Testis (tissue), 3 donors: Measurements from ENCODE around the gene PTBP3. TPM values are rescaled to one million over a fixed set of nuclear protein-coding genes. Genes with fewer than 3 reads are reported as not detected.

Source experiments
- DNase-seq: peaks from one replicate; pipeline ENCODE4 v3.0.0-alpha.2; 2019
- H3K27ac ChIP-seq, 2 donors: fragments of 200-600 bp; sonication (generic); one replicate each; pipeline ENCODE4 v1.5.1; 2019
- H3K27me3 ChIP-seq: fragments of 200-600 bp; sonication (generic); one replicate; pipeline ENCODE4 v1.5.1; 2019
- H3K36me3 ChIP-seq: fragments of 200-600 bp; sonication (generic); one replicate; pipeline ENCODE4 v1.5.1; 2017; ENCODE audit warnings: low read depth; ENCODE audit errors: missing control alignments
- H3K4me1 ChIP-seq: fragments of 200-600 bp; sonication (generic); one replicate; pipeline ENCODE4 v1.5.1; 2019
- H3K4me3 ChIP-seq, 2 donors: fragments of 200-600 bp; sonication (generic); one replicate each; pipeline ENCODE4 v1.5.1; 2017 to 2019
- H3K9me3 ChIP-seq: fragments of 200-600 bp; sonication (generic); one replicate; pipeline ENCODE4 v1.5.1; 2017
- POLR2A ChIP-seq: fragments of 450-650 bp; IDR thresholded peaks from one replicate; pipeline ENCODE4 v1.6.1; 2017; ENCODE audit warnings: antibody characterized with exemption, mild to moderate bottlenecking, moderate library complexity
- WGBS, 2 donors: methylation state at CpG; one replicate each; pipeline ENCODE4 v1.1.5; 2018; 5-methylcytosine and 5-hydroxymethylcytosine counted together
- intact Hi-C: fragments of 100-400 bp; cut with DNase I; formaldehyde crosslinking; loops from one replicate; pipeline ENCODE4 v1.15.1; 2023; ENCODE audit warnings: low total_unique reads
- polyA plus RNA-seq: library from polyadenylated mRNA; stranded (reverse); fragments of 350-450 nt; fragmentation: Illumina TruSeq; extraction: RNeasy Lipid Tissue Mini Kit (QIAGEN cat#74804); gene quantifications from one replicate; pipeline ENCODE4 v1.2.3, GENCODE V29; 2014; ENCODE audit warnings: low read depth, low replicate concordance; ENCODE audit not compliant: insufficient read depth
- total RNA-seq, 2 donors: library from RNA; depleted of rRNA; stranded (reverse); fragments of >200 nt; gene quantifications; one replicate each; pipeline ENCODE4 v1.2.3, GENCODE V29; 2016
- TF ChIP-seq, protein P1 (sequence below), 3 experiments: fragments of 450-650 bp in 2 of 3; fragments of 200-600 bp in 1 of 3; sonication (generic) in 1 of 3; IDR thresholded peaks; one replicate each; pipeline ENCODE4 v1.5.1; 2016 to 2019; ENCODE audit warnings: antibody characterized with exemption in 3 of 3, mild to moderate bottlenecking in 2 of 3, moderate library complexity in 1 of 3

The PTBP3 gene
- total and polyA plus RNA-seq, 3 donors from 2014 or later, result 44.1 to 199 (median 172) TPM

DNA sequence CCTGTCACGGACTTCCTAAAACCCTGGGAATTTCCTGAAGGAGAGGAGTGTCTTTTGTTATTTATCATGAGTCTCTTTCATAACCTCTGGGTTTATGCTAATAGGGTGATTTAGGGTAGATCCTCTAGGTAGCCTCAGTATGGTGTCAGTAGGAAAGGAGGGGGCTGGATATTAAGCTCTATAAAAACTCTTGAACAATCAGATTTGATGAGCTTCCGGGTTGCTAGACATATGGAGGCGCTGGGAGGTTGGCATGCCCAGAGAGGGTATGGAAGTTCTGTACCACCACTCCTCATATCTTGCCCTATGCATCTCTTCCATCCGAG, 15.6 kb upstream of the PTBP3 start:
- H3K27ac ChIP-seq, result peak overlapping the region in 1 of 2 donors; percentile 4
- WGBS, 2 donors, result 45 to 59% methylated on average over 4 of the region's 4 CpGs
- DNase-seq, result no peak
- no peaks in the 10 kb centered on the region for H3K36me3 ChIP-seq
- peak overlapping the region; percentile 31 to 53 for H3K4me3 ChIP-seq
- H3K4me1 ChIP-seq, result peaks cover 3% of the 10 kb centered on the region
- intact Hi-C loops, result no loop called here
- no peaks in the 10 kb centered on the region for H3K27me3 ChIP-seq
- no peaks in the 10 kb centered on the region for H3K9me3 ChIP-seq
- TF ChIP-seq, protein P1, sequence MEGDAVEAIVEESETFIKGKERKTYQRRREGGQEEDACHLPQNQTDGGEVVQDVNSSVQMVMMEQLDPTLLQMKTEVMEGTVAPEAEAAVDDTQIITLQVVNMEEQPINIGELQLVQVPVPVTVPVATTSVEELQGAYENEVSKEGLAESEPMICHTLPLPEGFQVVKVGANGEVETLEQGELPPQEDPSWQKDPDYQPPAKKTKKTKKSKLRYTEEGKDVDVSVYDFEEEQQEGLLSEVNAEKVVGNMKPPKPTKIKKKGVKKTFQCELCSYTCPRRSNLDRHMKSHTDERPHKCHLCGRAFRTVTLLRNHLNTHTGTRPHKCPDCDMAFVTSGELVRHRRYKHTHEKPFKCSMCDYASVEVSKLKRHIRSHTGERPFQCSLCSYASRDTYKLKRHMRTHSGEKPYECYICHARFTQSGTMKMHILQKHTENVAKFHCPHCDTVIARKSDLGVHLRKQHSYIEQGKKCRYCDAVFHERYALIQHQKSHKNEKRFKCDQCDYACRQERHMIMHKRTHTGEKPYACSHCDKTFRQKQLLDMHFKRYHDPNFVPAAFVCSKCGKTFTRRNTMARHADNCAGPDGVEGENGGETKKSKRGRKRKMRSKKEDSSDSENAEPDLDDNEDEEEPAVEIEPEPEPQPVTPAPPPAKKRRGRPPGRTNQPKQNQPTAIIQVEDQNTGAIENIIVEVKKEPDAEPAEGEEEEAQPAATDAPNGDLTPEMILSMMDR (IDR thresholded peaks at IDR 0.05), result no peak
- no peak for TF ChIP-seq POLR2A

DNA sequence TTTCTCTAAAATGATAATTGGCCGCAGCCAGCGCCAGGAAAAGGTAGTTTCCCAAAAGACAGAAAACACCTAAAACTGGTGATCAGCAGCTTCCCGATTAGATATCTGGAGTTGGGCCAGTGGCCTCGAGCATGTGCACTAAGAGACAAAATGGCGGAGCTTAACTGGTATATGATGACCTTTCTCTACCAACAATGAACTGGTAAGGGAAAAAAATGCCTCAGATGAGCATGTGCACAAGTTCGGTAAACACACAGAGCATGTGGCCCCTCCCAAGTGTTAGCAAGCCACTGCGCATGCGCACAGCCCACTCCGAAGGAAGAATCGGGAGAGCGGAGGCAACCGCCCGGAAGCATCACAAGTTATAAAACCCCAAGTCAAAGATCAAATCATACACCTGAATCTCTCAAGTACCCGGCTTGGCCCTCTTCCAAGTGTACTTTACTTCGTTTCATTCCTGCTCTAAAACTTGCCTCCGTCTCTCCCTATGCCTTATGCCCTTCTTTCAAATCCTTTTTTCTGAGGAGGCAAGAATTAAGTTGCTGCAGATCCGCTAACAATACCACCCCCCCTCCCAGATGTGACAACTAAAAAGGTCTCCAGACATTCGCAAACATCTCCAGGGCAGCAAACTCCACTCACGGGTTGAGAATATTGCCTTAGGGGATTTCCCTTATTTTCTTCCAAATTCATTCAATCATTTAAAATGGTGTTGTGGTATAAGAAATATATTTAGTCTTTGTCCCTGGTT, 15.0 kb upstream of the PTBP3 start:
- 22 to 29% methylated on average over 19 of the region's 19 CpGs for WGBS, 2 donors
- H3K27me3 ChIP-seq, result no peaks in the 10 kb centered on the region
- DNase-seq, result peak; percentile 88
- H3K27ac ChIP-seq, result peak overlapping the region in 1 of 2 donors; percentile 4
- H3K4me1 ChIP-seq, result peaks cover 3% of the 10 kb centered on the region
- no peaks in the 10 kb centered on the region for H3K36me3 ChIP-seq
- H3K4me3 ChIP-seq, result peak overlapping the region; percentile 31 to 53
- intact Hi-C loops, result no loop called here
- TF ChIP-seq, protein P1 (IDR thresholded peaks at IDR 0.05), result no peak
- no peak for TF ChIP-seq POLR2A
- no peaks in the 10 kb centered on the region for H3K9me3 ChIP-seq

DNA sequence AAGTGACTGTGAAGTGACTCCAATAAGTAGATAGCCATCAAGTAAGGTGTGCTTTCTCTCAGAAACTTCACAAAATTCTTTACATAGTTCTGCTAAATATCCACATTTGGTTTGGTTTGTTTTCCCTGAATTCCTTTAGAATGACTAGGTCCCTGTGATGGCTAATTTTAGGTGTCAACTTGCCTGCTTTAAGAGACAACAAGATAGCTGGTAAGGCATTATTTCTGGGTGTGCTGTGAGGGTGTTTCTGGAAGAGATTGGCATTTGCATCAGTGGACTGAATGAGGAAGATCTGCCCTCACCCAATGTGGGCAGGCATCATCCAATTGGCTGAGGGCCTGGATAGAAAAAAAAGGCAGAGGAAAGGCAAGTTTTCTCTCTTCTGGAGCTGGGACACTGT, 8.3 kb upstream of the PTBP3 start:
- Histone ChIP-seq H3K4me1 (no peaks in the 10 kb centered on the region), H3K36me3 (no peaks in the 10 kb centered on the region), H3K4me3 (no peak overlapping the region), H3K27ac (no peak overlapping the region), H3K27me3 (no peaks in the 10 kb centered on the region), H3K9me3 (no peaks in the 10 kb centered on the region)
- TF ChIP-seq, protein P1 (IDR thresholded peaks at IDR 0.05), result no peak
- TF ChIP-seq POLR2A, result no peak
- DNase-seq, result no peak
- intact Hi-C loops, result no loop called here

DNA sequence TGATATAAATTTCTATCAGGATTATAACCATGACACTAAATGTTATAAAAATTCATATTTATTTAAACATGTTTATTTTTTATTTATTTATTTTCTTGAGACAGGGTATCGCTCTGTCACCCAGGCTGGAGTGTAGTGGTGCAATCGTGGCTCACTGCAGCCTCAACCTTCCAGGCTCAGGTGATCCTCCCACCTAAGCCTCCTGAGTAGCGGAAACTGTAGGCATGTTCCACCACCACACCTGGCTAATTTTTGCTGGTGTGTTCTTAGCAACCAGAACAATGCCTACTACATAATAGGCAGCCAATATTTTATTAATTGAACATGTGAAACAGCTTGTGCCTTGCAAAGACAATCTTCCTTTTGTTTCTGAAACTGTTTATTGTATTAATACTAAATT, 6.5 kb upstream of the PTBP3 start:
- no peak overlapping the region for H3K27ac ChIP-seq
- TF ChIP-seq, protein P1 (IDR thresholded peaks at IDR 0.05), result no peak
- TF ChIP-seq POLR2A, result no peak
- intact Hi-C loops, result loop anchor here (10.0 kb wide), 1 partner anchor 245 kb away; no protein-coding TSS in a partner anchor
- H3K27me3 ChIP-seq, result no peaks in the 10 kb centered on the region
- DNase-seq, result no peak
- H3K36me3 ChIP-seq, result no peaks in the 10 kb centered on the region
- no peak overlapping the region for H3K4me3 ChIP-seq
- H3K4me1 ChIP-seq, result no peaks in the 10 kb centered on the region
- H3K9me3 ChIP-seq, result no peaks in the 10 kb centered on the region
- WGBS, 2 donors, result 95 to 98% methylated on average over 3 of the region's 3 CpGs

DNA sequence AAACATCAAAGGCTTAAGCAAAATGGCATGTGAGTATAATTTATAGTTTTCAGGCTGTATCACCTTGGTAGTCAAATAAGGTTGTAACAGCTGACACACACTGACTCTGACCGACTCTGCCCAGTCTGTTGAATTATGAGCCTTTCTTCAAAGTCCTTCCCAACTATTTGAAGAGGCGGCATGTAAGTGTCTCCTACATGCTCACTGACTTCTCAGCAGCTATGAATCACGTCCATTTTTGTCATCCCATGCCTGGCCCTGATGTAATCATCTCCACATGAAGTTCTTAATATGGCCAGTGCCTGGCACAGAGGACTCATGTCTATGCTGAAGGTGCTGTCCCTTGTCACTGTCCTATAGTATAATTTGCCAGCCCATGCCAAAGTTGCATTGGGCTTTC, 5.1 kb upstream of the PTBP3 start:
- TF ChIP-seq, protein P1 (IDR thresholded peaks at IDR 0.05), result no peak
- TF ChIP-seq POLR2A, result no peak
- intact Hi-C loops, result loop anchor here (10.0 kb wide), 1 partner anchor 244 kb away; no protein-coding TSS in a partner anchor
- Histone ChIP-seq H3K4me1 (peaks cover 4% of the 10 kb centered on the region), H3K4me3 (no peak overlapping the region), H3K9me3 (no peaks in the 10 kb centered on the region), H3K36me3 (no peaks in the 10 kb centered on the region), H3K27me3 (no peaks in the 10 kb centered on the region), H3K27ac (no peak overlapping the region)
- WGBS, 2 donors, result 77 to 88% methylated on average over 3 of the region's 3 CpGs
- DNase-seq, result no peak
